Left lung (tissue), 10 donors: Measurements from ENCODE around the gene CRTC3. TPM values are rescaled to one million over a fixed set of nuclear protein-coding genes. Genes with fewer than 3 reads are reported as not detected.
A peak's percentile ranks its signal among the peaks of the same experiment; 100 is the strongest.
"Not testable (repeated sequence)": the region's sequence is repeated elsewhere in the genome, so short reads cannot be mapped to it uniquely, and the experiment has no call there.

ENCODE experiments used
- ATAC-seq: fragments of 200-7000 bp; cut with Tn5 transposase; one replicate; pipeline ENCODE4 v1.9.1; 2020; ENCODE audit warnings: moderate library complexity
- DNase-seq, 4 donors: peaks; one replicate each; pipeline ENCODE4 v3.0.0-alpha.2; 2013 to 2020
- H3K27ac ChIP-seq, 2 donors: fragments of 200-600 bp; sonication (generic) in 1 of 2; one replicate each; pipeline versions ENCODE4 v1.5.0 to v1.8.0; 2020 to 2021
- H3K27me3 ChIP-seq, 2 donors: fragments of 200-600 bp; sonication (generic) in 1 of 2; one replicate each; pipeline versions ENCODE4 v1.5.0 to v1.8.0; 2020 to 2021
- H3K36me3 ChIP-seq, 2 donors: fragments of 200-600 bp; sonication (generic) in 1 of 2; one replicate each; pipeline versions ENCODE4 v1.5.0 to v1.8.0; 2020 to 2021
- H3K4me1 ChIP-seq, 2 donors: fragments of 200-600 bp; one replicate each; pipeline ENCODE4 v1.8.0; 2021
- H3K4me3 ChIP-seq, 2 donors: fragments of 200-600 bp; sonication (generic) in 1 of 2; one replicate each; pipeline versions ENCODE4 v1.5.0 to v1.8.0; 2020 to 2021; ENCODE audit warnings: mild to moderate bottlenecking in 1 of 2
- H3K9me3 ChIP-seq, 2 donors: fragments of 200-600 bp; sonication (generic) in 1 of 2; one replicate each; pipeline versions ENCODE4 v1.5.0 to v1.8.0; 2020 to 2021
- intact Hi-C, 2 donors: fragments of 100-400 bp; cut with DNase I; formaldehyde crosslinking; loops; one replicate each; pipeline versions ENCODE4 v1.11.2 to v1.14.2; 2022
- polyA plus RNA-seq, 6 donors: library from polyadenylated mRNA; unstranded; fragments of 120-200 nt; gene quantifications; one replicate each; pipeline ENCODE4 v1.2.1, GENCODE V29; 2013; ENCODE audit not compliant: insufficient read length in 6 of 6
- total RNA-seq, 2 donors: library from RNA; stranded (reverse); fragmentation: NEBNext Ultra II Directional; extraction: Animal tissue kit (Norgen Biotek cat#: 25700); gene quantifications; one replicate each; pipeline ENCODE4 v1.2.1, GENCODE V29; 2021
- TF ChIP-seq, protein P1 (sequence below), 2 donors: fragments of 200-600 bp; sonication (generic) in 1 of 2; IDR thresholded peaks; one replicate each; pipeline versions ENCODE4 v1.5.0 to v1.8.0; 2021; ENCODE audit warnings: antibody characterized with exemption in 2 of 2
- donor health status: DM: no; HTN: yes; CAD: no.
- donor health status: DM: no; HTN: no; CAD: no.

The CRTC3 gene
- total and polyA plus RNA-seq, 8 donors, result 33.0 to 45.2 (median 37.5) TPM

- H3K27me3 ChIP-seq, result no peaks in the 10 kb centered on the region
- DNase-seq, result no peak
- no peak overlapping the region for H3K27ac ChIP-seq
- H3K4me3 ChIP-seq, result no peak overlapping the region
- H3K9me3 ChIP-seq, result peaks cover 0 to under 1% of the 10 kb centered on the region in 2 donors
- TF ChIP-seq, protein P1, sequence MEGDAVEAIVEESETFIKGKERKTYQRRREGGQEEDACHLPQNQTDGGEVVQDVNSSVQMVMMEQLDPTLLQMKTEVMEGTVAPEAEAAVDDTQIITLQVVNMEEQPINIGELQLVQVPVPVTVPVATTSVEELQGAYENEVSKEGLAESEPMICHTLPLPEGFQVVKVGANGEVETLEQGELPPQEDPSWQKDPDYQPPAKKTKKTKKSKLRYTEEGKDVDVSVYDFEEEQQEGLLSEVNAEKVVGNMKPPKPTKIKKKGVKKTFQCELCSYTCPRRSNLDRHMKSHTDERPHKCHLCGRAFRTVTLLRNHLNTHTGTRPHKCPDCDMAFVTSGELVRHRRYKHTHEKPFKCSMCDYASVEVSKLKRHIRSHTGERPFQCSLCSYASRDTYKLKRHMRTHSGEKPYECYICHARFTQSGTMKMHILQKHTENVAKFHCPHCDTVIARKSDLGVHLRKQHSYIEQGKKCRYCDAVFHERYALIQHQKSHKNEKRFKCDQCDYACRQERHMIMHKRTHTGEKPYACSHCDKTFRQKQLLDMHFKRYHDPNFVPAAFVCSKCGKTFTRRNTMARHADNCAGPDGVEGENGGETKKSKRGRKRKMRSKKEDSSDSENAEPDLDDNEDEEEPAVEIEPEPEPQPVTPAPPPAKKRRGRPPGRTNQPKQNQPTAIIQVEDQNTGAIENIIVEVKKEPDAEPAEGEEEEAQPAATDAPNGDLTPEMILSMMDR (IDR thresholded peaks at IDR 0.05), result no peak
- no peak for ATAC-seq
- H3K4me1 ChIP-seq, result peaks cover 0 to 12% of the 10 kb centered on the region in 2 donors
- intact Hi-C loops, result no loop called here
- no peaks in the 10 kb centered on the region for H3K36me3 ChIP-seq
These were observed 154.2 kb downstream of the CRTC3 start for GRCh38 chr15:90683876-90684275.

GRCh38 chr15:90684281-90684680 lies 154.6 kb downstream of the CRTC3 start:
- Histone ChIP-seq H3K4me3 (no peak overlapping the region), H3K27ac (no peak overlapping the region), H3K4me1 (peaks cover 0 to 12% of the 10 kb centered on the region in 2 donors), H3K36me3 (no peaks in the 10 kb centered on the region), H3K27me3 (no peaks in the 10 kb centered on the region), H3K9me3 (peaks cover 0 to 5% of the 10 kb centered on the region in 2 donors)
- no peak for DNase-seq
- ATAC-seq, result no peak
- intact Hi-C loops, result no loop called here
- TF ChIP-seq, protein P1 (IDR thresholded peaks at IDR 0.05), result no peak

DNA sequence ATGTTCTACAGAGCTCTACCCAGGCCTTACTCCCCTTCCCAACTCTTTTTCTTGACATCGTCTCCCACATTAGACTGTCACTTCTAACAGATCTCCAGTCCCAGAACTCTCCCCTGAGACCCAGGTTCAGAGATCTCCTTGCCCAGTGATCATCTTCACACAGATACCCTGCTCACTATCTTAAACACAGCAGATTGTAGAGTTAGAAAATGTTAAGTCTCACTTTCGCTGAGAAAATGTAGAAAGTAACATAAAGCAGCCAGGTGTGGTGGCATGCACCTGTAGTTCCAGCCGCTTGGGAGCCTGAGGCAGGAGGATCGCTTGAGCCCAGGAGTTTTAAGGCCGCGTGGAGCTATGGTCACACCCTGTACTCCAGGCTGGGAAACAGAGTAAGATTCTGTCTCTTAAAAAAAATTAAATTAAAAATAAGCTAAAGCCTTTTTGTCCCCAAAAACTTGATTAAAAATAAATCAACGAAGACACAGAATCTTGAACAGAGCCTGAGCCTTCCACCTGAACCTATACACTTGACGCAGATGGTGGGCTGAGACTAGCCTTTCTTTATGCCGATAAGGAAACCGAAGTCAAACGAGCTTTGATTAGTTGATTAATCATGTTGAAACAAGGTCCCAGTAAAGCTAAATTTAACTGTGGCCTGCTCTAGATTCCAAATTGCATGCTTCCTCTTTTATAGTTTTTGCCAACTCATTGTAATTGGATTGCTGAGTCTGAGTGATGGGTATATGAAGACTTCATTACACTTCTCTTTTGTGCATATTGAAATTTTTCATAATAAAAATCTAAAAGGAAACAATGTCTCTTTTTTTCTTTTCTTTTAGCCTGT lies 156.1 kb downstream of the CRTC3 start:
- no peaks in the 10 kb centered on the region for H3K36me3 ChIP-seq
- no peak overlapping the region for H3K4me3 ChIP-seq
- TF ChIP-seq, protein P1 (IDR thresholded peaks at IDR 0.05), result no peak
- DNase-seq (no peak), ATAC-seq (peak; percentile 36)
- no peaks in the 10 kb centered on the region for H3K27me3 ChIP-seq
- peaks cover 0 to 11% of the 10 kb centered on the region in 2 donors for H3K9me3 ChIP-seq
- H3K27ac ChIP-seq, result peak overlapping the region in 1 of 2 donors; percentile 16
- peaks cover 0 to 12% of the 10 kb centered on the region in 2 donors for H3K4me1 ChIP-seq
- intact Hi-C loops, result no loop called here

DNA sequence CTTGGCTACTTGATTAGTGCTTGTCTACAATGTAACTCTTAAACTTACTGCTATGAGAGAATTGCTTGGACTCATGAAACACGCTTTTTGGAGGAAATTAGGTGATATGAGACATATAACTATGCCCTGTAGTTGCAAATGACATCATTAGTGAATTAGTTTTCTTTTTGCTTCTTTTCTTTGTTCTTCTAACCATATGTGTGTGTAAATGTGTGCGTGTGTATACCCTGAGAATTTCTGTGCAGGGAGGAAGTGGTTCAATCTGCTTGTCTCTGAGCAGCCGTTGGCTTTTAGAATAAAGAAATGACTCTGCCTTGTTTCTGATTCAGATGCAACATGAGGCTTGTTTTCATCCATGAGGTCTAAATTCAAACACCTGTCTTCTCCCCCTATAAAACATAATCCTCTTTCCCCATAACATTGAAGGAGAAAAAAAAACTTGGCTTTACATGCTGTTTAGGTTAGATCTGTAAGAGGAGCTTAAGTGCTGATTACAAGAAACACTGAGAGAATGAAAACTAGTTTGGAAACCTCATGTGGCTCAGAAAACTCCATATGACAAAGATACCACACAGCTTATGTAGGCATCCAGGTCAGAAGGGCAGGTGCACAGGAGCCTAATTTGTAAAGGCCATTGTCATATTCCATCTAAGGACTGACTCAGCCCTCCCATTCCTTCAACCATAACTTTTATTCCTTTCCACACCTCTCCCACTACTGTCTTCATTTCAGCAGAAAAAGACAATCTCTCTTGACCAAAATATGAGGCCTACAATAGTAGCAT lies 156.9 kb downstream of the CRTC3 start:
- Histone ChIP-seq H3K9me3 (peaks cover 0 to 11% of the 10 kb centered on the region in 2 donors), H3K27ac (peak overlapping the region in 1 of 2 donors; percentile 16), H3K4me3 (no peak overlapping the region), H3K36me3 (no peaks in the 10 kb centered on the region), H3K4me1 (peaks cover 0 to 12% of the 10 kb centered on the region in 2 donors), H3K27me3 (no peaks in the 10 kb centered on the region)
- DNase-seq, result no peak
- intact Hi-C loops, result no loop called here
- no peak for ATAC-seq
- TF ChIP-seq, protein P1 (IDR thresholded peaks at IDR 0.05), result no peak

DNA sequence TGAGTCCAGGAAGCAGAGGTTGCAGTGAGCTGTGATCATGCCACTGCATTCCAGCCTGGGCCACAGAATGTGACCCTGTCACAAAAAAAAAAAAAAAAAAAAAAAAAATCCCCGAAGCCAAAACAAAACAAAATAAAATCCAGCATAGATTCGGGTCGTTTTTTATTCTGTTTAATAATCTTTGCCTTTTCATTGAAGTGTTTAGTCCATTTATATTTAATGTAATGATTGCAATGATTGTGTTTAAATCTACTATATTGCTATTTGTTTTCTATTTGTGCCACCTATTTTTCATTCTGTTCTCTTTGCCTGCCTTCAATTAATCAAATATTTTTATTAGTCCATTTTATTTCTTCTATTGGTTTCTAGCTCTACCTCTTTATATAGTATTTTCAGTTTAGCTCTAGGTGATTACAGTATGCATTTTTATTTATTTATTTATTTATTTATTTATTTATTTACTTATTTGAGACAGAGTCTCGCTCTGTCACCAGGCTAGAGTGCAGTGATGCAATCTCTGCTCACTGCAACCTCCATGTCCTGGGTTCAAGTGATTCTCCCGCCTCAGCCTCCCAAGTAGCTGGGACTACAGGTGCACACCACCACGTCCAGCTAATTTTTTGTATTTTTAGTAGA lies 159.7 kb downstream of the CRTC3 start:
- ATAC-seq, H3K27ac ChIP-seq, intact Hi-C loops, H3K36me3 ChIP-seq, H3K27me3 ChIP-seq, DNase-seq, H3K4me3 ChIP-seq: not testable (repeated sequence)
- H3K4me1 ChIP-seq, result peaks cover 0 to 12% of the 10 kb centered on the region in 2 donors
- H3K9me3 ChIP-seq, result peaks cover 0 to 11% of the 10 kb centered on the region in 2 donors
